Right lobe of liver (tissue), 6 donors: ENCODE data around the gene ZBTB7C. TPM values are rescaled to one million over a fixed set of nuclear protein-coding genes. Genes with fewer than 3 reads are reported as not detected.

Experiments
- ATAC-seq, 4 donors: fragments of 200-7000 bp; cut with Tn5 transposase; one replicate each; pipeline ENCODE4 v1.9.1; 2020; ENCODE audit warnings: mild to moderate bottlenecking in 4 of 4, moderate library complexity in 4 of 4
- DNase-seq, 3 donors: peaks; one replicate each; pipeline ENCODE4 v3.0.0-alpha.2; 2020
- H3K27ac ChIP-seq, 3 donors: fragments of 200-600 bp; one replicate each; pipeline ENCODE4 v1.8.0; 2022
- H3K27me3 ChIP-seq, 2 donors: fragments of 200-600 bp; one replicate each; pipeline ENCODE4 v1.8.0; 2022
- H3K36me3 ChIP-seq, 4 donors: fragments of 200-600 bp; sonication (generic) in 1 of 4; one replicate each; pipeline versions ENCODE4 v1.5.1 to v1.8.0; 2017 to 2022; ENCODE audit warnings: control low read depth in 1 of 4
- H3K4me1 ChIP-seq, 4 donors: fragments of 200-600 bp; sonication (generic) in 1 of 4; one replicate each; pipeline versions ENCODE4 v1.5.1 to v1.8.0; 2017 to 2022; ENCODE audit warnings: control low read depth in 1 of 4
- H3K4me3 ChIP-seq, 3 donors: fragments of 200-600 bp; one replicate each; pipeline ENCODE4 v1.8.0; 2022
- H3K9me3 ChIP-seq, 4 donors: fragments of 200-600 bp; sonication (generic) in 1 of 4; one replicate each; pipeline versions ENCODE4 v1.5.1 to v1.8.0; 2017 to 2022; ENCODE audit warnings: control low read depth in 1 of 4
- POLR2A ChIP-seq: fragments of 450-650 bp; IDR thresholded peaks from one replicate; pipeline ENCODE4 v1.6.1; 2017; ENCODE audit warnings: antibody characterized with exemption, mild to moderate bottlenecking
- WGBS: methylation state at CpG from one replicate; pipeline ENCODE4 v1.1.6; 2018; ENCODE audit warnings: low coverage, low lambda C conversion rate; ENCODE audit not compliant: insufficient coverage; ENCODE audit errors: missing lambda C conversion rate; 5-methylcytosine and 5-hydroxymethylcytosine counted together
- intact Hi-C, 2 donors: fragments of 100-400 bp; cut with DNase I; formaldehyde crosslinking; loops; one replicate each; pipeline versions ENCODE4 v1.11.2 to v1.14.1; 2022
- total RNA-seq, 6 experiments: library from RNA; depleted of rRNA in 2 of 6; stranded (reverse); fragments of >200 nt in 2 of 6; fragmentation: NEBNext Ultra II Directional in 3 of 6; extraction: Animal tissue kit (Norgen Biotek cat#: 25700) in 3 of 6; gene quantifications; one replicate each; pipeline versions ENCODE4 v1.1.0 to v1.2.4, GENCODE V29; 2016 to 2023
- TF ChIP-seq, protein P1 (sequence below), 4 donors: fragments of 200-600 bp in 3 of 4; fragments of 450-650 bp in 1 of 4; IDR thresholded peaks; one replicate each; pipeline versions ENCODE4 v1.5.1 to v1.8.0; 2016 to 2022; ENCODE audit warnings: antibody characterized with exemption in 4 of 4, mild to moderate bottlenecking in 2 of 4
- donor health status: DM: no; HTN: yes; CAD: no.
- donor health status: DM: no; HTN: no; CAD: no.
- donor health status: DM: no; HTN: no; CAD: no.
- donor health status: DM: no; HTN: yes; CAD: no.
- donor health status: DM: no; HTN: yes; CAD: no.

The ZBTB7C gene
- total RNA-seq, 6 experiments from 2014 or later, result 1.1 to 1.7 (median 1.3) TPM

DNA sequence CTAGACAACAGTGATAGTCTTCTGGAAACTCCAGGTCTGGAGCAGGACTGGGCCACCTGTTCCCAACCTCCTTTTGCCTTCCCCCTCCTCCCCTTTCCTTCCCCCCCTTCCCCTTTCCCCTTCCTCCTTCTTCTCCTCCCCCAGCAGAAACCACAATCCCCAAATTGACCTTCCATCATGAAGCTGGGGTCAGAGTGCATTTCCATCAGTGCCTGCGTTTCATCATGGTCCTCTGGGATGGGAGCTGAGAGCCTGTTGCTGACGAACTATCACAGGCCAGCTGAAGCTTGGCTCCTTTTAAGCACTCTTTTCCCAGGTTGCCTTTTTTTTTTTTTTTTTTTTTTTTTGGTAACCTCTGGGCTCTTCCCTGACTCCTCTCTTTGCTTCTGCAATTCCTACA is 426.1 kb downstream of the ZBTB7C start:
- H3K27ac ChIP-seq, result no peak overlapping the region
- H3K27me3 ChIP-seq, result no peaks in the 10 kb centered on the region
- no peaks in the 10 kb centered on the region for H3K9me3 ChIP-seq
- H3K36me3 ChIP-seq, result no peaks in the 10 kb centered on the region
- TF ChIP-seq POLR2A, result no peak
- TF ChIP-seq, protein P1, sequence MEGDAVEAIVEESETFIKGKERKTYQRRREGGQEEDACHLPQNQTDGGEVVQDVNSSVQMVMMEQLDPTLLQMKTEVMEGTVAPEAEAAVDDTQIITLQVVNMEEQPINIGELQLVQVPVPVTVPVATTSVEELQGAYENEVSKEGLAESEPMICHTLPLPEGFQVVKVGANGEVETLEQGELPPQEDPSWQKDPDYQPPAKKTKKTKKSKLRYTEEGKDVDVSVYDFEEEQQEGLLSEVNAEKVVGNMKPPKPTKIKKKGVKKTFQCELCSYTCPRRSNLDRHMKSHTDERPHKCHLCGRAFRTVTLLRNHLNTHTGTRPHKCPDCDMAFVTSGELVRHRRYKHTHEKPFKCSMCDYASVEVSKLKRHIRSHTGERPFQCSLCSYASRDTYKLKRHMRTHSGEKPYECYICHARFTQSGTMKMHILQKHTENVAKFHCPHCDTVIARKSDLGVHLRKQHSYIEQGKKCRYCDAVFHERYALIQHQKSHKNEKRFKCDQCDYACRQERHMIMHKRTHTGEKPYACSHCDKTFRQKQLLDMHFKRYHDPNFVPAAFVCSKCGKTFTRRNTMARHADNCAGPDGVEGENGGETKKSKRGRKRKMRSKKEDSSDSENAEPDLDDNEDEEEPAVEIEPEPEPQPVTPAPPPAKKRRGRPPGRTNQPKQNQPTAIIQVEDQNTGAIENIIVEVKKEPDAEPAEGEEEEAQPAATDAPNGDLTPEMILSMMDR (IDR thresholded peaks at IDR 0.05), result no peak
- intact Hi-C loops, result no loop called here
- H3K4me3 ChIP-seq, result no peak overlapping the region
- no peak for DNase-seq
- 69% methylated on average over 2 of the region's 2 CpGs for WGBS
- H3K4me1 ChIP-seq, result no peaks in the 10 kb centered on the region
- ATAC-seq, result no peak

DNA sequence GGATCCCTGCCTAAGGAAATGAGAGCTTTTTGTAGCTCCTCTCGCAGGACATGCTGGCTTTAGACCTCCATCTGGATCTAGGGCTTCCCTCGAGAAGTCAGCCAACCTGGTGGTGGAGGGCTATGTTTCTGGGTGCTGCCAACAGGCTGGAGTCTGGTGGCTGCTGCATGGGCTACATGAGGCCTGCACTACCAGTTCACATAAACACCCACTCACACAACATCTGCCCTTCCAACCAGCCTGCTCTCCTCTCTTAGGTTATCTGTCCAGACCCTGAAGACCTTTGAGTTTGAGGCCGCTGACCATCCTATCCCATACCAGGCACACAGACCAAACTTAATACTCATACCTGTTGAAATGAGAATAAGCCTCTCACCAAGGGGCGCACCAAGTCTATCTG is 427.4 kb downstream of the ZBTB7C start:
- DNase-seq (no peak), ATAC-seq (no peak)
- no peak for TF ChIP-seq POLR2A
- TF ChIP-seq, protein P1 (IDR thresholded peaks at IDR 0.05), result no peak
- 100% methylated on average over 2 of the region's 4 CpGs for WGBS
- intact Hi-C loops, result no loop called here
- no peaks in the 10 kb centered on the region for H3K27me3 ChIP-seq
- H3K36me3 ChIP-seq, result no peaks in the 10 kb centered on the region
- no peaks in the 10 kb centered on the region for H3K4me1 ChIP-seq
- no peak overlapping the region for H3K27ac ChIP-seq
- H3K9me3 ChIP-seq, result no peaks in the 10 kb centered on the region
- H3K4me3 ChIP-seq, result no peak overlapping the region

- WGBS, result 86% methylated on average over 3 of the region's 3 CpGs
These were observed 427.9 kb downstream of the ZBTB7C start for GRCh38 chr18:47981320-47981719.

DNA sequence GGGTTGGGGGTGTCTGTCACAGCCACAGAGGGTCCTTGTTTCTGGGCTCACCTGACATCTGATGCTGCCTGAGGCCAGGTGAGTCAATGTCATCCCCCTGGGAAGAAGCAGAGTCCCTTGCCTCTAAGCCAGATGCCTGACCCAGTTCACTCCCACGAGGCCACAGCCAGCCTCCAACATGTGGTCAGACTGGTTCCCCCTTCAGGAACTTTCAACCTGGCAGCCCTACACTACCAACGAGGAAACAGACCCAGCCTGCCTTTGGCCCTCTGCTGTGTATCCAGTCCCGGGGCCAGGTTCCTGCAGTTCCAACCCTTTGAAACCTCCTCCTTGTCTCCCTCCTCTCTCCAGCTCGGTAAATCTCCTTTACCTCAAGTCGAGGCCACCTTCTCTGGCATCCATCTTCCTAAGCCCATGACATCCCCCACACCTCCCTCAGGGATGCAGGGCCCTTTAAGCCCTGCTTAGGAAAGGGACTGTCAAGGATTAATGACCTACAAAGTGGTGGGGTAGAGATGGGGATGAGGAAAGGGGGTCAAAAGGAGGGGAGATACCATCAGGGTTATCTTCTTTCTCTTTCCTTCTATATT is 429.5 kb downstream of the ZBTB7C start:
- Histone ChIP-seq H3K4me1 (no peaks in the 10 kb centered on the region), H3K36me3 (no peaks in the 10 kb centered on the region), H3K27ac (no peak overlapping the region), H3K4me3 (no peak overlapping the region), H3K27me3 (no peaks in the 10 kb centered on the region), H3K9me3 (no peaks in the 10 kb centered on the region)
- WGBS, result 24% methylated on average over 2 of the region's 5 CpGs
- ATAC-seq (no peak), DNase-seq (no peak)
- intact Hi-C loops, result no loop called here
- no peak for TF ChIP-seq POLR2A
- TF ChIP-seq, protein P1 (IDR thresholded peaks at IDR 0.05), result no peak

More at GRCh38 chr18:47981320-47981719, 427.9 kb downstream of the ZBTB7C start:
- intact Hi-C loops, result no loop called here
- no peak for ATAC-seq
- no peaks in the 10 kb centered on the region for H3K9me3 ChIP-seq
- no peak overlapping the region for H3K4me3 ChIP-seq
- no peaks in the 10 kb centered on the region for H3K27me3 ChIP-seq
- no peak overlapping the region for H3K27ac ChIP-seq
- no peaks in the 10 kb centered on the region for H3K4me1 ChIP-seq
- TF ChIP-seq, protein P1 (IDR thresholded peaks at IDR 0.05), result no peak
- TF ChIP-seq POLR2A, result no peak
- no peak for DNase-seq
- H3K36me3 ChIP-seq, result no peaks in the 10 kb centered on the region

DNA sequence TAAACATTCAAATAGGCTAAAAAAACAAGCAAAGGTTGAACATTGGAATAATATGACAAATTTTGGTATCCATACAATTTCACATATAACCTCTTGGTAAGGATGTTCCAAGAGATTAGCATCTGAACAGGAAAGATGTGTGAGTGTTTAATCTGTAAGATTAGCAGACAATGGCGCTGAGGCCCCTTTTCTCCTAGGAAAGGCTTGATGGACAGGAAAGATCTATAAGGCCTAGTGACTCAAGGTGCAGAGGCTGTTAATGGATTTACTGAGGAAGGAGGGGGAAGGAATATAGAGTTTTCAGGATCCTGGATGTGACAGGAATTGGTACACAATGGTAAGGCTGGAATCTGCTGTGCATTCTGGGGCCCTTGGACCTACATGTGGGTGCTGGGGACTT is 430.6 kb downstream of the ZBTB7C start:
- DNase-seq (no peak), ATAC-seq (no peak)
- Histone ChIP-seq H3K9me3 (no peaks in the 10 kb centered on the region), H3K27ac (no peak overlapping the region), H3K4me1 (no peaks in the 10 kb centered on the region), H3K36me3 (no peaks in the 10 kb centered on the region), H3K4me3 (no peak overlapping the region), H3K27me3 (no peaks in the 10 kb centered on the region)
- TF ChIP-seq, protein P1 (IDR thresholded peaks at IDR 0.05), result no peak
- no peak for TF ChIP-seq POLR2A
- intact Hi-C loops, result no loop called here
- WGBS, result 82% methylated on average over 1 of the region's 1 CpG
